ENCODE results near the gene SNAPC3. TPM values are rescaled to one million over a fixed set of nuclear protein-coding genes. Genes with fewer than 3 reads are reported as not detected.

Gene SNAPC3
- total RNA-seq, 1 donor: 43.3 TPM

- TF ChIP-seq CTCF (IDR thresholded peaks at IDR 0.05; ENCODE audit: insufficient read depth, low read length): no peak
- DNase-seq (ENCODE audit: low read depth): peak; percentile 12
- H3K4me3 ChIP-seq (ENCODE audit: low read depth, low read length): no peak overlapping the region
Measured at GRCh38 chr9:15401266-15401665, 21.4 kb upstream of the SNAPC3 start.

- TF ChIP-seq CTCF (IDR thresholded peaks at IDR 0.05; ENCODE audit: insufficient read depth, low read length): peak; percentile 6
- no peak overlapping the region for H3K4me3 ChIP-seq (ENCODE audit: low read depth, low read length)
- no peak for DNase-seq (ENCODE audit: low read depth)
Measured at GRCh38 chr9:15403155-15403554, 19.5 kb upstream of the SNAPC3 start.

GRCh38 chr9:15404171-15404570, 18.5 kb upstream of the SNAPC3 start:
- no peak for TF ChIP-seq CTCF (IDR thresholded peaks at IDR 0.05; ENCODE audit: insufficient read depth, low read length)
- DNase-seq (ENCODE audit: low read depth): peak; percentile 59
- H3K4me3 ChIP-seq (ENCODE audit: low read depth, low read length): no peak overlapping the region

- no peak overlapping the region for H3K4me3 ChIP-seq (ENCODE audit: low read depth, low read length)
- DNase-seq (ENCODE audit: low read depth): peak; percentile 68
- TF ChIP-seq CTCF (IDR thresholded peaks at IDR 0.05; ENCODE audit: insufficient read depth, low read length): peak; percentile 32
Measured at GRCh38 chr9:15416880-15417279, 5.8 kb upstream of the SNAPC3 start.

- no peak overlapping the region for H3K4me3 ChIP-seq (ENCODE audit: low read depth, low read length)
- no peak for TF ChIP-seq CTCF (IDR thresholded peaks at IDR 0.05; ENCODE audit: insufficient read depth, low read length)
- DNase-seq (ENCODE audit: low read depth): no peak
Measured at GRCh38 chr9:15417626-15418025, 5.0 kb upstream of the SNAPC3 start.

- DNase-seq (ENCODE audit: low read depth): peak; percentile 43
Measured at GRCh38 chr9:15420796-15421195, 1.9 kb upstream of the SNAPC3 start.

More at GRCh38 chr9:15420796-15421195, 1.9 kb upstream of the SNAPC3 start:
- H3K4me3 ChIP-seq (ENCODE audit: low read depth, low read length): no peak overlapping the region
- no peak for TF ChIP-seq CTCF (IDR thresholded peaks at IDR 0.05; ENCODE audit: insufficient read depth, low read length)
